Astrocyte of the cerebellum (primary cell): ENCODE data around the gene SLC24A4.

ENCODE experiments used
- DNase-seq: peaks from one replicate; pipeline ENCODE4 v3.0.0-alpha.2; 2011; ENCODE audit warnings: low read depth
- H3K4me3 ChIP-seq: 2 replicates; pipeline ENCODE4 v1.5.1; 2011; ENCODE audit warnings: mild to moderate bottlenecking, low read depth, low read length, moderate library complexity
- in situ Hi-C: cut with HindIII; loops from 2 replicates; pipeline ENCODE4 v1.10.0; 2017; ENCODE audit warnings: low sequenced_read_pairs
- TF ChIP-seq, protein P1 (sequence below): IDR thresholded peaks from 2 replicates; pipeline ENCODE4 v1.5.1; 2012; ENCODE audit warnings: low read length, low read depth, moderate library complexity, mild to moderate bottlenecking; ENCODE audit errors: missing control alignments

Gene SLC24A4

DNA sequence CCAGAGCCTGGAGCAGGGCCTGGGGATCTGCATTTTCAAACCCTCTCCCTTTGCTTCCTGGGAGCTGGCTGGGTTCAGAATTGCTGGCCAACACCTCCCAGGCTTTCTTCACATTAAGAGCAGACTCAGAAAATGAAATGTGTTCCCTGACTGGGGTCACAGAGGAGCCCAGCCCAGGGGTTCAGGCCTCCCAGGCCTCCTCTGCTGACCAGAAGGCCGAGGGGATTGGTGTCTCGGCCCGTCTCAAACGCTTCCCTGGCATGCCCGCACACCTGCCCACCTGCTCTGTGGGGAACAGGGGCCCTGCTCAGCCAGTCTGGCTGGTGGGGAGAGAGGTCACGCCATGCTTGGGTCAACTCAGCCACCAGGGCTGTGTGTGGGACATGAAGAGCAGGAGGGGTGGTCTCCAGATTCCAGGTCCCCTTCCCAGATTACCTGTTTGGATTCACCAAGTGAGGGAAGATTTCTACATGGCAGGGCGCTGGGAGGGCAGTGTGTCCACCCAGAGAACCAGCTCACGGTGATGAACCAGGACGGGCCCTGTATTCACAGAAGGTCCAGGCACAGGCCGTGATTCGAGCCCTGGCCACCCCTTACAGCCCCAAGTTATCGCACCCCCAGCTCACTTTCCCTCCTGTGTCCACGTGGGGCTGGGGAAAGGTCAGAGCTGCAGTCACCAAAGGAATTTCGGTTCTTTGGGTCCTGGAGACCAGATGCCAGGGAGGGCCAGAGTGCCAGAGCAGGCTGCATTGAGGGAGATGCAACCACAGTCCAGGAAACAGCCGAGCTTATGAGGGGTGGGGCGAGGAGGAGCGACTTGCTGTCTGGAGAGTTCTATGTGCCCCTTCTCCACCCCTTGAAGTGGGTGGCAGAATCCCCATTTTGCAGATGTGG lies 135.4 kb downstream of the SLC24A4 start:
- in situ Hi-C loops = no loop called here
- no peak overlapping the region for H3K4me3 ChIP-seq
- no peak for DNase-seq
- TF ChIP-seq, protein P1, sequence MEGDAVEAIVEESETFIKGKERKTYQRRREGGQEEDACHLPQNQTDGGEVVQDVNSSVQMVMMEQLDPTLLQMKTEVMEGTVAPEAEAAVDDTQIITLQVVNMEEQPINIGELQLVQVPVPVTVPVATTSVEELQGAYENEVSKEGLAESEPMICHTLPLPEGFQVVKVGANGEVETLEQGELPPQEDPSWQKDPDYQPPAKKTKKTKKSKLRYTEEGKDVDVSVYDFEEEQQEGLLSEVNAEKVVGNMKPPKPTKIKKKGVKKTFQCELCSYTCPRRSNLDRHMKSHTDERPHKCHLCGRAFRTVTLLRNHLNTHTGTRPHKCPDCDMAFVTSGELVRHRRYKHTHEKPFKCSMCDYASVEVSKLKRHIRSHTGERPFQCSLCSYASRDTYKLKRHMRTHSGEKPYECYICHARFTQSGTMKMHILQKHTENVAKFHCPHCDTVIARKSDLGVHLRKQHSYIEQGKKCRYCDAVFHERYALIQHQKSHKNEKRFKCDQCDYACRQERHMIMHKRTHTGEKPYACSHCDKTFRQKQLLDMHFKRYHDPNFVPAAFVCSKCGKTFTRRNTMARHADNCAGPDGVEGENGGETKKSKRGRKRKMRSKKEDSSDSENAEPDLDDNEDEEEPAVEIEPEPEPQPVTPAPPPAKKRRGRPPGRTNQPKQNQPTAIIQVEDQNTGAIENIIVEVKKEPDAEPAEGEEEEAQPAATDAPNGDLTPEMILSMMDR = no peak

DNA sequence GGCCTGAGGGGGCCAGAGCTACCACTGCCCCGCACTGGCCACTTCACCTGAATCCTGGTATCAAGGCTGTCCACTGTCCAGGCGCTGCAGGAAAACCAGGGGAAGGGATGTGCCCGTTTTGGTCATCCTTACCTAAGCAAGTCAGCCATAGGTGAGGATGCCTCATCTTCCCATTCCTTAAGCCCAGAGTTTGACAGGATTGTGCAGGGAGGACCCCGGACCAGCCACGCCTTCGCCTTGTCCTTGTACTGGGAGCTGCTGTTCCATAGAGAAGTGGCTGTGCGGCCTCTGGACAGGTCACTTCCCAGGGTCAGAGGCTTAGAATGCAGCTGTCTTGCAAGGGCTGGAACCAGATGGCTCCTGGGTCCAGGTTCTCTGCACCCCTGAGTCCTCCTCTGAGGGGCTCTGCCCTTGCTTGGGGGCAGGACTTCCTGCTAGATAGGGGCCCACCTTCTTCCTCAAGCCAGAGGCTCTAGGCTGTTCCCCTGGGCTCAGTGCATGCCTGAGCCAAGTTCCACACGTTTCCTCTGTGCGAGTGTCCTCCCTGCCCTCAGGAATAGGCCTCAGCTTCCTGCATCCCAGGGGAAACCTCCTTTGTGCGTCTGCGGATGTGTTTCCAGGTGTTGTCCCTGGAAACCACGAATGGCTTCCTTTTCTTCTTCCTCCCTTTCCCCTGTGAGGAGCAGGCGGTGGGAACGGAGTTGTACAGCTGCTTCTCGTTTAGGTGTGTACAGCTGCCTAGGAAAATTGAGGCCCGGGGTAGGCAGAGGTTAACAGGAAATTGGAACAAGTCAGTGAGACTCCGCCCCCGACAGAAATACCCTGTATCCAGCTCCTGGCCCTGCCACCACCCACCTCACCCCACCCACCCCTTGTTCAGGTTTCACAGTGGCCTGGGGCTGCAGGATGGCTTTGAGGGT lies 136.3 kb downstream of the SLC24A4 start:
- DNase-seq = no peak
- no peak overlapping the region for H3K4me3 ChIP-seq
- in situ Hi-C loops = no loop called here
- TF ChIP-seq, protein P1 = no peak

DNA sequence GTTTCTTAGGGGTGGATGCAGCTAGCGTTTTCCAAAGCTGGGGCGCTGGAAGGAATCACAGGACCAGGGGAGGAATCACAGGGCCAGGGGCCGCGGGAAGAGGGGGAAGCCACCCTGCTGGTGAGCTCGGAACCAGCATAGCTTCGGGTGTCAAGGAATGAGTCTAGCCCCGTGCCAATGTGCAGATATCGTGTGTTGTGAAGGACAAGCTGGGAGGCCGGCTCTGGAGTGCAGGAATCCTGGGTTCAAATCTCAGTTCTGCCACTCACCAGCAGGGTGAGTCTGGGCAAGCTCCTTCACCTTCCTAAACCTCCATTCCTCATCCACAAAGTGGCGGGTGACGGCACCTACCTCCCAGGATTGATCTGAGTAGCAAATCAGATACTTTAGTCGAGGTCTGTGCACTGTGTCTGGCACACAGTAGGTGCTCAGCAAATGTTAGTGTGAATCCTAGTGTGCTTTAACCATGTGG lies 137.0 kb downstream of the SLC24A4 start:
- in situ Hi-C loops = no loop called here
- no peak for DNase-seq
- no peak overlapping the region for H3K4me3 ChIP-seq
- TF ChIP-seq, protein P1 = no peak

- H3K4me3 ChIP-seq = no peak overlapping the region
- in situ Hi-C loops = no loop called here
- no peak for DNase-seq
- TF ChIP-seq, protein P1 = no peak
These were observed 137.6 kb downstream of the SLC24A4 start for GRCh38 chr14:92460541-92460915.

- peak; percentile 23 for DNase-seq
- TF ChIP-seq, protein P1 = no peak
- in situ Hi-C loops = no loop called here
- H3K4me3 ChIP-seq = no peak overlapping the region
These were observed 138.1 kb downstream of the SLC24A4 start for GRCh38 chr14:92460916-92461579.

DNA sequence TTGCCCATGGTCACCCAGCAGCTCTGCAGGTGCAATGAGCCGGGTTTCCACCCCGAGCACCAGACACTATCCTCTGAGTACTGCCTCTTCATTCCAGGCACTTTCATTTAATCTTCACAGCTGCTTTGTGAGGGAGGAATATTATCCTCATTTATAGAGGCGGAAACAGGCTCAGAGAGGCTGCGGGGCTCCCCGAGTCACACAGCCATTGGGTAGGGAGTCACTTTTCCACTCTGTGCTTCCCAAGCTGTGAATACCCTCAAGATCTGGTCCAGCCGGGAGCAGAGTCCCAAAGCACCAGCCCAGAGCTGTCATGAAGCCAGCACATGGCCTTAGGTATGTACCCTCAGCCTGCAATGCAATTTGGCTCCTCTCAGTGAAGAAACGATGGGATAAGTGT lies 138.9 kb downstream of the SLC24A4 start:
- TF ChIP-seq, protein P1 = no peak
- no peak overlapping the region for H3K4me3 ChIP-seq
- in situ Hi-C loops = no loop called here
- DNase-seq = no peak
